ENCODE measurements around the gene TRIM13.

- TF ChIP-seq CTCF (IDR thresholded peaks at IDR 0.05) = no peak
- TF ChIP-seq EZH2 (IDR thresholded peaks at IDR 0.05) = no peak
Measured at GRCh38 chr13:49954674-49955455, 42.0 kb upstream of the TRIM13 start.
